Activated CD4-positive, alpha-beta T cell treated with anti-CD3 and anti-CD28 coated beads, Interleukin-2, amount 10 ng/mL, durations not matched to agents 7 days and 5 days (primary cell): ENCODE results near the gene A3GALT2. TPM values are rescaled to one million over a fixed set of nuclear protein-coding genes. Genes with fewer than 3 reads are reported as not detected.

Experiments
- CTCF ChIA-PET: fragments of 350-600 bp; sonication (Branson Sonifier 250); formaldehyde crosslinking; loops from one replicate; lab custom pipeline; 2021; ENCODE audit warnings: antibody characterized with exemption; lab: Charles Lee
- POLR2A ChIA-PET: fragments of 350-600 bp; sonication (Branson Sonifier 250); formaldehyde crosslinking; loops from one replicate; lab custom pipeline; 2021; ENCODE audit warnings: antibody characterized with exemption; lab: Charles Lee
- DNase-seq: peaks from one replicate; pipeline ENCODE4 v3.0.0-alpha.2; 2020
- H3K27ac Mint-ChIP-seq: one replicate; pipeline ENCODE4 v1.8.0; 2021; ENCODE audit warnings: mild to moderate bottlenecking, moderate library complexity, mixed read lengths
- H3K27me3 Mint-ChIP-seq: one replicate; pipeline ENCODE4 v1.8.0; 2021; ENCODE audit warnings: mixed read lengths
- H3K36me3 Mint-ChIP-seq: one replicate; pipeline ENCODE4 v1.8.0; 2021; ENCODE audit warnings: low read depth, mixed read lengths
- H3K4me1 Mint-ChIP-seq: one replicate; pipeline ENCODE4 v1.8.0; 2021; ENCODE audit warnings: mixed read lengths
- H3K4me3 Mint-ChIP-seq: one replicate; pipeline ENCODE4 v1.8.0; 2021; ENCODE audit warnings: mild to moderate bottlenecking, moderate library complexity, mixed read lengths
- H3K9me3 Mint-ChIP-seq: one replicate; pipeline ENCODE4 v1.8.0; 2021; ENCODE audit warnings: mixed read lengths
- total RNA-seq, 2 experiments: library from RNA; stranded (reverse); gene quantifications; one replicate each; pipeline ENCODE4 v1.2.3, GENCODE V29; 2021

A3GALT2 gene
- total RNA-seq, 2 experiments from 2014 or later, result not detected

DNA sequence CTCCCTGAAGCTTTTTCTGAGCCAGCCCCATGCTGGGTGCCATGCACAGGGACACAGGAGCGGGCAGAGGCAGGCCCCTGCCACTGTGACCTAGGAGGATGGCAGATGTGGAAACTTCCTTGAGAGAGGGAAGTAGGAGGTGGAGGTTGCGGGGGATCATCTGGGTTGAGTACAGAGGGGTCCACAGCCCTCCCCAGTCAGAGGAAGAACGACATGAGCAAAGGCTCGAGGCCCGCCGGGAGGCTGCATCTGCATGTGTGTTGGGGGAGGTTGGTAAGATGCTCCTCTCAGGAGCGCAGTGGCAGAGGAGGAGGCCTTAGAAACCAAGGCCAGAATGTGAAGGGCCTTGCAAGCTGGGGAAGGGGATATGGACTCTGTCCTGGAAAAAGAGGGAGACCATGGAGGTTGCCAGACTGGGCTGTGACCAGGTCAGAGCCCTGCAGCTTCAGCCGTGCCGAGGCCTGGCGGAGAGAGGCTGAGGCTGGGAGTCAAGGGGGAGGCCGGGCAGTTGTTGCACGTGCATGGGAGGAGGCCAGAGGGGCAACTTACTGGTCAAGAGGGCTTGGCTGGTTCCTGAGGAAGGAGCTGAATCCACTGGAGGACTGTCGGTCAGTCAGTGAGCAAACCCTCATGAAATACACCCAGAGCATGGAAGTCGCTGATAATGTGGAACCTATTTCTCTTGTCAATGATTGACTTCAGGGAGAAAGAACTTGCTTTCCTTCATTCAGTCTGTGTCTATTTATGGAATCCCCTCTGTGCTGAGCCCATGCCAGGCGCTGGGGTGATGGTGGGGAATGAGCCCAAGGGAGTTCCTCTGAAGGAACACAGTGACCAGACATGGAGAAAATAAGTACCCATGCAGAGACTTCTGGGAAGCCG is 31.7 kb downstream of the A3GALT2 start:
- CTCF ChIA-PET, result interaction anchor here (2.1 kb wide), 1 partner anchor 8 kb away, joined by 4 read pairs; no protein-coding TSS in a partner anchor

GRCh38 chr1:33287317-33287716 is 33.6 kb downstream of the A3GALT2 start:
- Mint-ChIP-seq H3K36me3 (peaks cover 14% of the 10 kb centered on the region), H3K4me1 (no peaks in the 10 kb centered on the region), H3K4me3 (no peak overlapping the region), H3K27ac (no peak overlapping the region), H3K27me3 (no peaks in the 10 kb centered on the region), H3K9me3 (no peaks in the 10 kb centered on the region)
- ChIA-PET CTCF (interaction anchor here (1.7 kb wide), 1 partner anchor 11 kb away, joined by 3 read pairs; no protein-coding TSS in a partner anchor), POLR2A (no interaction called here)
- no peak for DNase-seq

More for the DNA sequence above, 31.7 kb downstream of the A3GALT2 start:
- Mint-ChIP-seq H3K27ac (no peak overlapping the region), H3K4me1 (no peaks in the 10 kb centered on the region), H3K4me3 (no peak overlapping the region), H3K27me3 (no peaks in the 10 kb centered on the region), H3K9me3 (no peaks in the 10 kb centered on the region), H3K36me3 (peaks cover 11% of the 10 kb centered on the region)
- POLR2A ChIA-PET, result no interaction called here
- DNase-seq, result no peak

DNA sequence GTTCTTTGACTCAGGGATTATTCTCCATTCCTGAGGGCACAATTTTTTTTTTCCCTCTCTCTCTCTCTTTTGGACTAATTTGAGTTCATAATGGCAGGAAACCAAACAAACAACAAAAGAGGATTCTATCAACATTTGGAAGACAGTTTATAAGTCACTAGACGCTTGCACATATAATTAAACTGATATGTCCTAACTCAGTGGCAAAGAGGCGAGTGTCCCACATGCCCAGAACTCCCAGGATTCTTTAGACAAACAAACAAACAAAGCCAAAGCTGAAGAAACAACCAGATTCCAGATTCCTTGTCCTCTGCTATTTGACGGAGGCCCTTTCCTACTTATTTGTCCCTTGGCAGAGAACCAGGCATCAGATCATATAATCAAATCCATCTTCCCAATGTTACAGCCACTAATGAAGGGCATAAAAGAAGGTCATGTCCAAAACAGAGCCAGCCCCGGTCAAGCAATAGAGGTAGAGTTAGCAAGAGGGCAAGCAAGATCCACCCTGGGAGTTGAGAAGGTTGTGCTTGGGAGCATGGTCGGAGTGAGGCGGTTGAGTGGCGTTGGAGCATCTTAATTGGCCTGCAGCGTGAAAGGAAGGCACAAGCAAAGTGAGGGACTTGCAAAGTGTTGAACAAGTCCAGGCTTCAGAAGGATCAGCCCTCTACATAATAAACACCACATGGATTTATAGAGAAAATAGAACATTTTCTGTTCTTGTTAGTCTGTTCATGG is 34.3 kb downstream of the A3GALT2 start:
- DNase-seq, result no peak
- Mint-ChIP-seq H3K36me3 (peaks cover 17% of the 10 kb centered on the region), H3K27ac (no peak overlapping the region), H3K27me3 (no peaks in the 10 kb centered on the region), H3K4me1 (no peaks in the 10 kb centered on the region), H3K9me3 (no peaks in the 10 kb centered on the region), H3K4me3 (no peak overlapping the region)
- ChIA-PET POLR2A (no interaction called here), CTCF (interaction anchor here (1.7 kb wide), 1 partner anchor 12 kb away, joined by 3 read pairs; no protein-coding TSS in a partner anchor)

DNA sequence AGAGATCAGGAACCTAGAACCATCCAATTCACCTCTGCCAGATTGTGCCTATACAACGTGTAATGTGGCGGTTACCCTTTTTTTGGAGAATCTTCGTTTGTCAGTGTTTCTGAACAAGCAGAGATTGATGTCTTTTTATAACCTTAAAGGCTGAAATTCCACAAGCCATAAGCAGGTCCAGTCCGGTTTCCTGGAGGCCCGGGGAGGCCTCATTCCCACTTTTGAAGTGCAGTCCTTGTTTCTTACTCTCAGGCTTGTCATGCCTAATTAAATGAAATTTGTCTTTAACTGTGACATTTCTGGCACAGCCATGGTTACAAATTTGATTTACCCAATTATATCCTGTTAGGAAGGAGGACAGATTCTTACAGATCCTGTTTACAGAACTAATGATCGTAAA is 36.8 kb downstream of the A3GALT2 start:
- ChIA-PET POLR2A (no interaction called here), CTCF (interaction anchor here (1.7 kb wide), 1 partner anchor 12 kb away, joined by 4 read pairs; no protein-coding TSS in a partner anchor)
- Mint-ChIP-seq H3K27ac (no peak overlapping the region), H3K27me3 (no peaks in the 10 kb centered on the region), H3K4me3 (no peak overlapping the region), H3K36me3 (peaks cover 15% of the 10 kb centered on the region), H3K4me1 (no peaks in the 10 kb centered on the region), H3K9me3 (no peaks in the 10 kb centered on the region)
- no peak for DNase-seq

GRCh38 chr1:33282791-33283190 is 38.1 kb downstream of the A3GALT2 start:
- POLR2A ChIA-PET, result no interaction called here
- H3K27ac Mint-ChIP-seq, result no peak overlapping the region
- H3K27me3 Mint-ChIP-seq, result no peaks in the 10 kb centered on the region
- DNase-seq, result no peak
- no peaks in the 10 kb centered on the region for H3K4me1 Mint-ChIP-seq
- CTCF ChIA-PET, result no interaction called here
- H3K36me3 Mint-ChIP-seq, result peaks cover 12% of the 10 kb centered on the region
- no peak overlapping the region for H3K4me3 Mint-ChIP-seq
- no peaks in the 10 kb centered on the region for H3K9me3 Mint-ChIP-seq

DNA sequence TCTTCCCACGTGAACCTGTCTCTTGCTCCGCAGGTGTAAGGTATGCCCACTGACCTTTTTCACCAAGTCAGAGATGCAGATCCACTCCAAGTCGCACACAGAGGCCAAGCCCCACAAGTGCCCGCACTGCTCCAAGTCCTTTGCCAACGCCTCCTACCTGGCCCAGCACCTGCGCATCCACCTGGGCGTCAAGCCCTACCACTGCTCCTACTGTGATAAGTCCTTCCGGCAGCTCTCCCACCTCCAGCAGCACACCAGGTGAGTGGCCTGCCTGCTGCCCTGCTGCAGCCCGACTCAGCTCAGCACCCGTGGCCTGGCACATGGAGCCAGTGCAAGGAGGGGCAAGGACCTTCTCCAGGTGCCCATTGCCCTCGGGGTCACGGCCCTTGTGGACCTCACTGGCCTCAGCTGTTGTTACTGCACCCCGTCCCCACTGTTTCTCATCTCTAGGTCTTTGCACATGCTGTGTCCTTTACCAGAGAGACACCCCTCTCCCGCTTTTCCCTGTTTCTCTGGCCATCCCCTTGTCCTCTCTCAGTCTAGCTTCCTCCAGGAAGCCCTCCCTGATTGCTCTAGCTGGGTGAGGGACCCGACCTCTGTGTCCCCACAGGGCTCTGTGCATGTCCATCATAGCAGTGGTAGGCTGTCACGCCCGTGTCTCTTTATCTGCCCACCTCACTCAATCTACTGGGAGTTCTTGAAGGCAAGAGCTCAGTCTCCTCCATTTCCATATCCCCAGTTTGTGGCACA is 39.2 kb downstream of the A3GALT2 start:
- Mint-ChIP-seq H3K27me3 (no peaks in the 10 kb centered on the region), H3K27ac (no peak overlapping the region), H3K4me3 (no peak overlapping the region), H3K4me1 (no peaks in the 10 kb centered on the region), H3K36me3 (peaks cover 14% of the 10 kb centered on the region), H3K9me3 (no peaks in the 10 kb centered on the region)
- ChIA-PET POLR2A (no interaction called here), CTCF (interaction anchor here (1.5 kb wide), 1 partner anchor 14 kb away, joined by 9 read pairs; no protein-coding TSS in a partner anchor)
- DNase-seq, result no peak

GRCh38 chr1:33280091-33280661 is 40.7 kb downstream of the A3GALT2 start:
- H3K9me3 Mint-ChIP-seq, result no peaks in the 10 kb centered on the region
- no peaks in the 10 kb centered on the region for H3K27me3 Mint-ChIP-seq
- H3K36me3 Mint-ChIP-seq, result peaks cover 15% of the 10 kb centered on the region
- no peak for DNase-seq
- CTCF ChIA-PET, result interaction anchor here (0.8 kb wide), 1 partner anchor 15 kb away, joined by 5 read pairs; no protein-coding TSS in a partner anchor
- no peaks in the 10 kb centered on the region for H3K4me1 Mint-ChIP-seq
- H3K27ac Mint-ChIP-seq, result no peak overlapping the region
- no peak overlapping the region for H3K4me3 Mint-ChIP-seq
- POLR2A ChIA-PET, result no interaction called here

GRCh38 chr1:33277488-33278084 is 43.3 kb downstream of the A3GALT2 start:
- CTCF ChIA-PET, result interaction anchor here (0.6 to 1.1 kb wide), 3 partner anchors 11 to 18 kb away, joined by 4 to 5 read pairs (median 4); no protein-coding TSS in a partner anchor

DNA sequence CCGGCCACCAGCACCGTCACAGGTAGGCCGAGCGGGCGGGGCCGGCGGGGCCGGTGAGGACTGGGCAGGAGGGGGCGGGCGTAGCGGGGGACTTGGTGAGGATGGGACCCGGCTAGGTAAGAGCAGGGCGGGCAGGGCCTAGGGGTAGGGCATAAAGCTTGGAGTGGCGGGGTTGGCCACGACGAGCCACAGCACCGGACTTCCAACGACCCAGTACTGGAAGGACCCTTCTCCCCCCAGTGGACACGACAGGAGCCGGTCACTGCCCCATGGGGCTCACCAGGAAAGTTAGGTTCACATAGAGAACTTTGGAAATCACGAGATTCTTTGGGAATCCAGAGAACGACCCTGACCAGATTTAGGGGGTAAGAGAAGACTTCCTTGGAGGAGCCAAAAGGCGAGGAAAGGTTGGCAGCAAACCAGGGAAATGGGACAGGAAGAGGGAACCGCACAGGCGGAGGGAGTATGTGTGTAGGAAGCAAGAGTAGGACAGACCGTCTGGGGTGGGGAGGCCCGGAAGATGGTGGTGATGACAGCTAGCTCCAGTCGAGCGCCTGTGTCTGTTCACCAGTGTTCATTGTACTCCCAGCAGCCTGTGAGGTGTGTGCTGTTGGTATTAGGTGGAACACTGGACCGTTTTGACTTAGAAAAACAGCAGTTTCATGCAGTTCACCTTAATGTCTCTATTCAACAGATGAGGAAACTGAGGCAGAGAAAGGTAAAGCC is 44.2 kb downstream of the A3GALT2 start:
- Mint-ChIP-seq H3K27me3 (no peaks in the 10 kb centered on the region), H3K4me3 (no peak overlapping the region), H3K27ac (no peak overlapping the region), H3K9me3 (no peaks in the 10 kb centered on the region), H3K36me3 (peaks cover 10% of the 10 kb centered on the region), H3K4me1 (peaks cover 15% of the 10 kb centered on the region)
- no peak for DNase-seq
- ChIA-PET POLR2A (no interaction called here), CTCF (interaction anchor here (0.7 kb wide), 1 partner anchor 19 kb away, joined by 5 read pairs; no protein-coding TSS in a partner anchor)

More at GRCh38 chr1:33277488-33278084, 43.3 kb downstream of the A3GALT2 start:
- peaks cover 13% of the 10 kb centered on the region for H3K36me3 Mint-ChIP-seq
- H3K9me3 Mint-ChIP-seq, result no peaks in the 10 kb centered on the region
- POLR2A ChIA-PET, result no interaction called here
- DNase-seq, result no peak
- H3K4me1 Mint-ChIP-seq, result peaks cover 14% of the 10 kb centered on the region
- no peaks in the 10 kb centered on the region for H3K27me3 Mint-ChIP-seq
- no peak overlapping the region for H3K4me3 Mint-ChIP-seq
- no peak overlapping the region for H3K27ac Mint-ChIP-seq

GRCh38 chr1:33275706-33276572 is 45.0 kb downstream of the A3GALT2 start:
- Mint-ChIP-seq H3K36me3 (peaks cover 10% of the 10 kb centered on the region), H3K9me3 (no peaks in the 10 kb centered on the region), H3K27ac (no peak overlapping the region), H3K4me1 (peaks cover 15% of the 10 kb centered on the region), H3K27me3 (no peaks in the 10 kb centered on the region), H3K4me3 (no peak overlapping the region)
- ChIA-PET CTCF (no interaction called here), POLR2A (no interaction called here)
- no peak for DNase-seq

DNA sequence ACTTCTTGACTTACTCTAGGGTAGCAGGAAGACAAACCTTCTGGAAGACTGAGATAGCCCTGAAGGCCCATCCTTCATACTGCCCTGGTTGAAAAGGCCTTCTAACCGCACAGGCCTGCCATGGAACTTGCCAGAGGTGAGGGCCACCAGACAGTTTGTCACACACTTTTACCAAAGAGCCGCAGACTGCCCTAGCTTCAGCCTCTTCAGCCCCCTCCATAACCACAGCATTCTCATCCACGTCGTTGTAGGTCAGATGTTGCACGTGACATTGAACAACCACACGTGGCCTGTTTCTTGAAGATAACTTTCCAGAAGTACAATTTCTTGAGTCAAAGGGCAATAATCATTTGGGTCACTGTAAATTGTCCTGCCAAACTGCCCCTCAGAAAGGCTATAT is 45.7 kb downstream of the A3GALT2 start:
- POLR2A ChIA-PET, result no interaction called here
- CTCF ChIA-PET, result no interaction called here
- DNase-seq, result no peak
- Mint-ChIP-seq H3K27ac (no peak overlapping the region), H3K27me3 (no peaks in the 10 kb centered on the region), H3K36me3 (peaks cover 8% of the 10 kb centered on the region), H3K9me3 (no peaks in the 10 kb centered on the region), H3K4me1 (peaks cover 15% of the 10 kb centered on the region), H3K4me3 (no peak overlapping the region)
